ENCODE data around the gene MTHFSD.

Gene MTHFSD

DNA sequence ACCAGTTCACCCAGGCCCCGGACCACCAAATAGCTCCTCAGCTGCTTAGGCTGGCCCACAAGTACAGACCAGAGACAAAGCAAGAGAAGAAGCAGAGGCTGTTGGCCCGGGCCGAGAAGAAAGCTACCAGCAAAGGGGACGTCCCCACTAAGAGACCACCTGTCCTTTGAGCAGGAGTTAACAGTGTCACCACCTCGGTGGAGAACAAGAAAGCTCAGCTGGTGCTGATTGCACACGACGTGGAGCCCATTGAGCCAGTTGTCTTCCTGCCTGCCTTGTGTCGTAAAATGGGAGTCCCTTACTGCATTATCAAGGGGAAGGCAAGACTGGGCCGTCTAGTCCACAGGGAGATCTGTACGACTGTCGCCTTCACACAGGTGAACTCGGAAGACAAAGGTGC is 29.3 kb downstream of the MTHFSD start:
- peaks cover 41% of the 10 kb centered on the region for H3K27me3 ChIP-seq (ENCODE audit: insufficient read depth, poor library complexity, severe bottlenecking)
- no peak for DNase-seq (ENCODE audit: low spot score)
- TF ChIP-seq, protein P1, sequence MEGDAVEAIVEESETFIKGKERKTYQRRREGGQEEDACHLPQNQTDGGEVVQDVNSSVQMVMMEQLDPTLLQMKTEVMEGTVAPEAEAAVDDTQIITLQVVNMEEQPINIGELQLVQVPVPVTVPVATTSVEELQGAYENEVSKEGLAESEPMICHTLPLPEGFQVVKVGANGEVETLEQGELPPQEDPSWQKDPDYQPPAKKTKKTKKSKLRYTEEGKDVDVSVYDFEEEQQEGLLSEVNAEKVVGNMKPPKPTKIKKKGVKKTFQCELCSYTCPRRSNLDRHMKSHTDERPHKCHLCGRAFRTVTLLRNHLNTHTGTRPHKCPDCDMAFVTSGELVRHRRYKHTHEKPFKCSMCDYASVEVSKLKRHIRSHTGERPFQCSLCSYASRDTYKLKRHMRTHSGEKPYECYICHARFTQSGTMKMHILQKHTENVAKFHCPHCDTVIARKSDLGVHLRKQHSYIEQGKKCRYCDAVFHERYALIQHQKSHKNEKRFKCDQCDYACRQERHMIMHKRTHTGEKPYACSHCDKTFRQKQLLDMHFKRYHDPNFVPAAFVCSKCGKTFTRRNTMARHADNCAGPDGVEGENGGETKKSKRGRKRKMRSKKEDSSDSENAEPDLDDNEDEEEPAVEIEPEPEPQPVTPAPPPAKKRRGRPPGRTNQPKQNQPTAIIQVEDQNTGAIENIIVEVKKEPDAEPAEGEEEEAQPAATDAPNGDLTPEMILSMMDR (IDR thresholded peaks at IDR 0.05; ENCODE audit: poor library complexity, severe bottlenecking), result no peak
- no peak overlapping the region for H3K27ac ChIP-seq (ENCODE audit: poor library complexity, severe bottlenecking)
- no peaks in the 10 kb centered on the region for H3K36me3 ChIP-seq (ENCODE audit: low read depth)
- H3K4me3 ChIP-seq (ENCODE audit: severe bottlenecking), result no peak overlapping the region
- H3K9me3 ChIP-seq (ENCODE audit: severe bottlenecking), result no peaks in the 10 kb centered on the region
- no peaks in the 10 kb centered on the region for H3K4me1 ChIP-seq (ENCODE audit: insufficient read depth, poor library complexity, severe bottlenecking)
- ATAC-seq (ENCODE audit: low read depth), result no peak

DNA sequence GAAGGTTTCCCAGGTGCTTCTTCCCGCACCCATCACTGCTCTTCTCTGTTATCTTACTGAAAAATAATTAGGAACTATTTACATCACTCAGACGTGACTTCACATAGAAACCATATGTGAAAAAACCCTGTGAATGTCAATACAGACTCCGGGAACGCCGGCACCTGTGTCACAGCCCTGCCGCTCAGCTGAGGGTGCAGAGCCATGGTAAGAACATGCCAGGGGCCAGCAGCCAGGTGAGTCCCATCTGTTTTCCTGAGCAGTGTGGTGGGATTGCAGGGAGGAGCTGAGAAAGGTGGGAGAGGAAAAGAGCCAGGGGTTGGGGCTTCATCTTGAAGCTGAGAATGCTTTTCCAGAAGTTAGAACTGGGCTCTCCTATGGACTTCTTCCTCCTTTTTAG is 31.0 kb downstream of the MTHFSD start:
- no peak for DNase-seq (ENCODE audit: low spot score)
- TF ChIP-seq, protein P1 (IDR thresholded peaks at IDR 0.05; ENCODE audit: poor library complexity, severe bottlenecking), result no peak
- no peaks in the 10 kb centered on the region for H3K4me1 ChIP-seq (ENCODE audit: insufficient read depth, poor library complexity, severe bottlenecking)
- H3K4me3 ChIP-seq (ENCODE audit: severe bottlenecking), result no peak overlapping the region
- H3K9me3 ChIP-seq (ENCODE audit: severe bottlenecking), result no peaks in the 10 kb centered on the region
- H3K36me3 ChIP-seq (ENCODE audit: low read depth), result no peaks in the 10 kb centered on the region
- peaks cover 57% of the 10 kb centered on the region for H3K27me3 ChIP-seq (ENCODE audit: insufficient read depth, poor library complexity, severe bottlenecking)
- H3K27ac ChIP-seq (ENCODE audit: poor library complexity, severe bottlenecking), result no peak overlapping the region
- no peak for ATAC-seq (ENCODE audit: low read depth)

DNA sequence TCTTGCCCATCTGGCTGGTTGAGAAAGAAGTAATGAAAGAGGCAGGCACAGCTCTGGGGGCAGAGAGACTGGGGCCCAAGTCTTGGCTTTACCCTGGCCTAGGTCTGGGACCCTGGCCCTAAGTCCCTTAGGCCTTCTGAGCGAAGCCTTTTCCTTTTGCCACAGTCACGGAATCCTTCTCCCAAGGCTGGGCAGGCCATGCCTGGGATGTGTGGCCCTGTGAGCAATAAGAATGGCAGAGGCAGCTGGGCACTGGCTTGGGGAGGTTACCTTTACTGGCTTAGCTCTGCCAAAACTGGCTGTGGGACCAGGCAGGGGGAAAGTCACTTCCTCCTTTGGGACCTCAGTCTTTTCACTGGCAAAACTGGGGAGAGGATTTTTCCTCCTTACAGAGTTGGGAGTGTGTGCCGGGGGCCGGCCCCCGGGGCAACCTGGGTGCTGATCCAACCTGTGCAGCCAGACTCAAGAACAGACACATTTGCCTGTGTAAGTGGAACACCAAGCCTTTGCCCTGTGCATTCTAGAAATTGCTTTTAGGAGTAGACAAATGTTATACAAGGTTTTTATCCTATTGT is 31.8 kb downstream of the MTHFSD start:
- Histone ChIP-seq H3K27ac (ENCODE audit: poor library complexity, severe bottlenecking) (no peak overlapping the region), H3K4me3 (ENCODE audit: severe bottlenecking) (no peak overlapping the region), H3K36me3 (ENCODE audit: low read depth) (no peaks in the 10 kb centered on the region), H3K27me3 (ENCODE audit: insufficient read depth, poor library complexity, severe bottlenecking) (peaks cover 65% of the 10 kb centered on the region), H3K9me3 (ENCODE audit: severe bottlenecking) (no peaks in the 10 kb centered on the region), H3K4me1 (ENCODE audit: insufficient read depth, poor library complexity, severe bottlenecking) (no peaks in the 10 kb centered on the region)
- TF ChIP-seq, protein P1 (IDR thresholded peaks at IDR 0.05; ENCODE audit: poor library complexity, severe bottlenecking), result no peak
- no peak for ATAC-seq (ENCODE audit: low read depth)
- no peak for DNase-seq (ENCODE audit: low spot score)

DNA sequence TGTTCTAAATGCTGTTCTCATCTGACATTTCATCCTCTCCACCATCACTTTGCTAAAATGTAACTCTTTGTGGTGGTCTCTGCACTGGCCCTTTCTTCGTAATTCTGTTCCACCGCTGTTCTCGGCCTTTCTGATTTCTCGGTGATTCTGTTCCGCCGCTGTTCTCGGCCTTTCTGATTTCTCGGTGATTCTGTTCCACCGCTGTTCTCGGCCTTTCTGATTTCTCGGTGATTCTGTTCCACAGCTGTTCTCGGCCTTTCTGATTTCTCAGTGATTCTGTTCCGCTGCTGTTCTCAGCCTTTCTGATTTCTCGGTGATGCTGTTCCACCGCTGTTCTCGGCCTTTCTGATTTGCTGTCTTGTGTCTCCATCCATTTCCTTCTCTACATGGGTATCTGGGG is 32.4 kb downstream of the MTHFSD start:
- H3K27ac ChIP-seq (ENCODE audit: poor library complexity, severe bottlenecking), result no peak overlapping the region
- H3K9me3 ChIP-seq (ENCODE audit: severe bottlenecking), result no peaks in the 10 kb centered on the region
- H3K27me3 ChIP-seq (ENCODE audit: insufficient read depth, poor library complexity, severe bottlenecking), result peaks cover 71% of the 10 kb centered on the region
- ATAC-seq (ENCODE audit: low read depth), result no peak
- TF ChIP-seq, protein P1 (IDR thresholded peaks at IDR 0.05; ENCODE audit: poor library complexity, severe bottlenecking), result no peak
- no peak for DNase-seq (ENCODE audit: low spot score)
- no peaks in the 10 kb centered on the region for H3K36me3 ChIP-seq (ENCODE audit: low read depth)
- H3K4me1 ChIP-seq (ENCODE audit: insufficient read depth, poor library complexity, severe bottlenecking), result no peaks in the 10 kb centered on the region
- H3K4me3 ChIP-seq (ENCODE audit: severe bottlenecking), result no peak overlapping the region
